Skin of body (tissue), 2 donors: Measurements from ENCODE around the gene DUSP23. TPM values are rescaled to one million over a fixed set of nuclear protein-coding genes. Genes with fewer than 3 reads are reported as not detected.
A peak's percentile ranks its signal among the peaks of the same experiment; 100 is the strongest.

Source experiments
- DNase-seq: peaks from one replicate; lab custom pipeline; 2025; lab: John Stamatoyannopoulos, UW
- total RNA-seq: library from RNA; depleted of rRNA; stranded (reverse); fragments of >200 nt; gene quantifications from one replicate; pipeline ENCODE4 v1.2.3, GENCODE V29; 2014

Gene DUSP23
- total RNA-seq, 1 donor from 2014 or later: 11.1 TPM

- DNase-seq: no peak
Measured at GRCh38 chr1:159786465-159786864, 5.7 kb downstream of the DUSP23 start.

- DNase-seq: no peak
Measured at GRCh38 chr1:159786966-159787365, 6.2 kb downstream of the DUSP23 start.

- no peak for DNase-seq
Measured at GRCh38 chr1:159790237-159790917, 9.6 kb downstream of the DUSP23 start.

- no peak for DNase-seq
Measured at GRCh38 chr1:159791031-159791430, 10.3 kb downstream of the DUSP23 start.

GRCh38 chr1:159791461-159791860 is 10.7 kb downstream of the DUSP23 start:
- DNase-seq: no peak

- no peak for DNase-seq
Measured at GRCh38 chr1:159795534-159795933, 14.8 kb downstream of the DUSP23 start.

GRCh38 chr1:159798893-159799292 is 18.1 kb downstream of the DUSP23 start:
- DNase-seq: peak; percentile 61

GRCh38 chr1:159799446-159799985 is 18.8 kb downstream of the DUSP23 start:
- DNase-seq: no peak

- no peak for DNase-seq
Measured at GRCh38 chr1:159800177-159800930, 19.6 kb downstream of the DUSP23 start.

- no peak for DNase-seq
Measured at GRCh38 chr1:159802111-159802510, 21.3 kb downstream of the DUSP23 start, which contains the start of gene FCRL6. TSS of gene FCRL6 (plus strand) at chr1:159802360. CDS start at chr1:159802425, 65 bp downstream.

- DNase-seq: no peak
Measured at GRCh38 chr1:159803956-159804689, 23.4 kb downstream of the DUSP23 start.

GRCh38 chr1:159804924-159805323 is 24.2 kb downstream of the DUSP23 start:
- DNase-seq: no peak

- DNase-seq: no peak
Measured at GRCh38 chr1:159815926-159816325, 35.2 kb downstream of the DUSP23 start.

- DNase-seq: no peak
Measured at GRCh38 chr1:159817276-159818041, 36.7 kb downstream of the DUSP23 start.

GRCh38 chr1:159821171-159821867 is 40.6 kb downstream of the DUSP23 start:
- DNase-seq: no peak

GRCh38 chr1:159823406-159823805 is 42.6 kb downstream of the DUSP23 start:
- no peak for DNase-seq

- DNase-seq: no peak
Measured at GRCh38 chr1:159825564-159825963, 44.8 kb downstream of the DUSP23 start.

- DNase-seq: no peak
Measured at GRCh38 chr1:159826441-159827101, 45.8 kb downstream of the DUSP23 start, which contains the start of gene SLAMF8. TSS of gene SLAMF8 (plus strand) at chr1:159826873. CDS start at chr1:159826899, 26 bp downstream.

GRCh38 chr1:159827102-159827490 is 46.3 kb downstream of the DUSP23 start:
- no peak for DNase-seq

- DNase-seq: no peak
Measured at GRCh38 chr1:159827549-159827948, 46.8 kb downstream of the DUSP23 start.
